DND-41 (cell line): ENCODE results near the gene VPS54.
"Not testable (repeated sequence)": the region's sequence is repeated elsewhere in the genome, so short reads cannot be mapped to it uniquely, and the experiment has no call there.

Experiments used
- ATAC-seq: fragments of 200-7000 bp; cut with Tn5 transposase; 3 replicates; pipeline ENCODE4 v1.9.1; 2021; ENCODE audit warnings: low read depth; ENCODE audit not compliant: insufficient read depth
- DNase-seq: peaks from one replicate; pipeline ENCODE4 v3.0.0-alpha.2; 2020
- H2AFZ ChIP-seq: 2 replicates; pipeline ENCODE4 v1.6.0; 2012; ENCODE audit warnings: low read depth, low read length
- H3K27ac ChIP-seq: 2 replicates; pipeline ENCODE4 v1.5.1; 2012; ENCODE audit warnings: low read length, inconsistent platforms
- H3K27me3 ChIP-seq: fragments of 200-600 bp; sonication (generic); 2 replicates; pipeline ENCODE4 v1.6.0; 2012; ENCODE audit warnings: low read length, mild to moderate bottlenecking, inconsistent platforms; ENCODE audit not compliant: insufficient read depth, poor library complexity
- H3K36me3 ChIP-seq: 2 replicates; pipeline ENCODE4 v1.5.1; 2012; ENCODE audit warnings: low read length, inconsistent platforms; ENCODE audit not compliant: insufficient read depth
- H3K4me1 ChIP-seq: 2 replicates; pipeline ENCODE4 v1.5.1; 2012; ENCODE audit warnings: mild to moderate bottlenecking, low read length; ENCODE audit not compliant: insufficient read depth
- H3K4me2 ChIP-seq: 2 replicates; pipeline ENCODE4 v1.6.0; 2012; ENCODE audit warnings: mild to moderate bottlenecking, moderate library complexity, low read length, inconsistent platforms; ENCODE audit not compliant: insufficient read depth
- H3K4me3 ChIP-seq, 2 experiments: fragments of 200-600 bp in 1 of 2; shearing (Covaris generic) in 1 of 2; 2 replicates each; pipeline ENCODE4 v1.5.1; 2012 to 2016; ENCODE audit warnings: inconsistent platforms in 2 of 2, low read length in 2 of 2, mild to moderate bottlenecking in 2 of 2, low read depth in 1 of 2, moderate library complexity in 1 of 2
- H3K79me2 ChIP-seq: 2 replicates; pipeline ENCODE4 v1.6.0; 2012; ENCODE audit warnings: low read length, inconsistent platforms; ENCODE audit not compliant: insufficient read depth
- H3K9ac ChIP-seq: 2 replicates; pipeline ENCODE4 v1.6.0; 2012; ENCODE audit warnings: low read depth, mild to moderate bottlenecking, inconsistent platforms, low read length, moderate library complexity
- H3K9me3 ChIP-seq: 2 replicates; pipeline ENCODE4 v1.5.1; 2012; ENCODE audit warnings: low read length, moderate library complexity, mild to moderate bottlenecking, inconsistent platforms; ENCODE audit not compliant: insufficient read depth, severe bottlenecking
- H4K20me1 ChIP-seq: 2 replicates; pipeline ENCODE4 v1.6.0; 2012; ENCODE audit warnings: low read length; ENCODE audit not compliant: insufficient read depth
- EZH2 ChIP-seq: IDR thresholded peaks from 3 replicates; pipeline ENCODE4 v1.6.1; 2012; ENCODE audit warnings: borderline replicate concordance, low read depth, mild to moderate bottlenecking, moderate library complexity, low read length, inconsistent platforms; ENCODE audit not compliant: severe bottlenecking
- TF ChIP-seq, protein P1 (sequence below): IDR thresholded peaks from 2 replicates; pipeline ENCODE4 v1.5.1; 2012; ENCODE audit warnings: borderline replicate concordance, low read length, moderate library complexity, mild to moderate bottlenecking; ENCODE audit not compliant: poor library complexity, severe bottlenecking; ENCODE audit errors: extremely low read depth

VPS54 gene

DNA sequence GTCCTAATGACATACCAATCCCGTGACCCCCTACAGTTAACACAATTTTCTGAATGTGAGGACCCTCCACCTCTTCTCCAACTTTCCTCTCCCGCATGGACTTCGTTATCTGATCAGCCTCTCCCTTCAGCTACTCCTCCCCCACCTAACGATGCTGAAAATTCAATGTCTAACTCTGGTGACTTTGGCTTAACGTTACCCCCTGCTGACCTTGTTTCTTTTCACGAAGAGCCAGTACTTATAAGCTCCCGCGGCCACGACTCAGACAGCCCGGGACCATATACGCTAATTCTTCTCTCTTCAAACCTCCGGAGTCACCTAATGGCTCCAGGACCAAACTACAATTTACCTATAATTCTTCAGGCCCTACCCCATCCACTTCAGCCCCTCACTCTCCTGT lies 29.2 kb downstream of the VPS54 start:
- no peak for TF ChIP-seq EZH2
- TF ChIP-seq, protein P1, sequence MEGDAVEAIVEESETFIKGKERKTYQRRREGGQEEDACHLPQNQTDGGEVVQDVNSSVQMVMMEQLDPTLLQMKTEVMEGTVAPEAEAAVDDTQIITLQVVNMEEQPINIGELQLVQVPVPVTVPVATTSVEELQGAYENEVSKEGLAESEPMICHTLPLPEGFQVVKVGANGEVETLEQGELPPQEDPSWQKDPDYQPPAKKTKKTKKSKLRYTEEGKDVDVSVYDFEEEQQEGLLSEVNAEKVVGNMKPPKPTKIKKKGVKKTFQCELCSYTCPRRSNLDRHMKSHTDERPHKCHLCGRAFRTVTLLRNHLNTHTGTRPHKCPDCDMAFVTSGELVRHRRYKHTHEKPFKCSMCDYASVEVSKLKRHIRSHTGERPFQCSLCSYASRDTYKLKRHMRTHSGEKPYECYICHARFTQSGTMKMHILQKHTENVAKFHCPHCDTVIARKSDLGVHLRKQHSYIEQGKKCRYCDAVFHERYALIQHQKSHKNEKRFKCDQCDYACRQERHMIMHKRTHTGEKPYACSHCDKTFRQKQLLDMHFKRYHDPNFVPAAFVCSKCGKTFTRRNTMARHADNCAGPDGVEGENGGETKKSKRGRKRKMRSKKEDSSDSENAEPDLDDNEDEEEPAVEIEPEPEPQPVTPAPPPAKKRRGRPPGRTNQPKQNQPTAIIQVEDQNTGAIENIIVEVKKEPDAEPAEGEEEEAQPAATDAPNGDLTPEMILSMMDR: no peak
- H2AFZ ChIP-seq: no peak overlapping the region
- H3K4me3 ChIP-seq: no peak overlapping the region
- no peak overlapping the region for H3K9ac ChIP-seq
- peaks cover 10% of the 10 kb centered on the region; the same call in 1 of the 2 replicates for H3K79me2 ChIP-seq
- no peaks in the 10 kb centered on the region for H3K27me3 ChIP-seq
- H4K20me1 ChIP-seq: no peaks in the 10 kb centered on the region; the same call in 1 of the 2 replicates
- peaks cover 18% of the 10 kb centered on the region for H3K4me1 ChIP-seq
- no peaks in the 10 kb centered on the region; the same call in 1 of the 2 replicates for H3K36me3 ChIP-seq
- H3K9me3 ChIP-seq: peaks cover 4% of the 10 kb centered on the region
- ATAC-seq (no peak), DNase-seq (no peak)
- no peak overlapping the region for H3K27ac ChIP-seq
- no peak overlapping the region for H3K4me2 ChIP-seq

DNA sequence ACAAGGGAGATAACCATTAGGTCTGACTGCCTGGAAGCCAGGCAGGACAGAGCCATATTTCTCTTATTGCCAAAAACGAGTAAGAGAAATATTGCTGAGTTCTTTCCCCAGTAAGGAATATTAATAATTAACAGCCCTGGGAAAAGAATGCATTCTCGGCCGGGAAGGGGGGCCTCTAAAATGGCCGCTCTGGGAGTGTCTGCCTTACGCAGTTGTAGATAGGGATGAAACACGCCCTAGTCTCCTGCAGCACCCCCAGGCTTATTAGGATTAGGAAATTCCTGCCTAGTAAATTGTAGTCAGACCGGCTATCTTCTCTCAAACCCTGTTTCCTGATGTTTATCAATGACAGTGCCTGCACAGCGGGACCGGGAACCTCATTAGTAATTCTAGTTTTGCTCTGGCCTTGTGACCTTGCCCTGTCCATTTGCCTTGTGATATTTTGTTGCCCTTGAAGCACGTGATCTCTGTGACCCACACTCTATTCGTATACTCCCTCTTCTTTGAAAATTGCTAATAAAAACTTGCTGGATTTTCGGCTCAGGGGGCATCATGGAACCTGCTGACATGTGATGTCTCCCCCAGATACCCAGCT lies 30.3 kb downstream of the VPS54 start:
- ATAC-seq: not testable (repeated sequence)

DNA sequence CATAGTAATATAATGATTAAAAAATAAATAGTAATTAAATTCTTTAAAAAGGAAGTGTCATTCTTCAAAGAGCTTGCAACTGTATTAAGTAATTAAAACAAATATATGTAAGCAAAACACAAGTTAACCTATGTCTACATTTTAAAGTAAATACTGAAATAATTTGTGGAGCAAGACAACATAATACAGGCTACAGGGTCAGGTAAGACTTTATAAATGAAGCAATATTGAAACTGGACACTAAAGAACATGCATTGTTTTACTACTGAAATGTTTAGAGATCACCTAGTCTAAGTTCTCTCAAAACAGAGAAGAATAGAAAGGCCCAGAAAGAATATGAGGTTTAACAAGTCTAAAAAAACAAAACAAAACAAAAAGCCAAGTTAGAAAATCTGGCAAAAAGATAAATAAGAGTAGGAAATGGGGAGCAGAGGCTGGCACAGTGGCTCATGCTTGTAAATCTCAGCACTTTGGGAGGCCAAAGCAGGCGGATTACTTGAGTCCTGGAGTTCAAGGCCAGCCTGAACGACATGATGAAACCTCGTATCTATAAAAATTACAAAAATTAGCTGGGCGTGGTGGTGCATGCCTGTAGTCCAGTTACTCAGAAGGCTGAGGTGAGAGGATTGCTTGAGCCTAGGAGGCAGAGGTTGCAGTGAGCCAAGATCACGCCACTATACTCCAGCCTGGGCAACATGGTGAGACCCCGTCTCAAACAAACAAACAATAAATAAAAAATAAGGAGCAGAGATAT lies 34.4 kb downstream of the VPS54 start:
- peaks cover 2% of the 10 kb centered on the region; the same call in 1 of the 2 replicates for H3K4me1 ChIP-seq
- no peak for ATAC-seq
- H3K27me3 ChIP-seq: no peaks in the 10 kb centered on the region
- H3K27ac ChIP-seq: no peak overlapping the region
- no peaks in the 10 kb centered on the region for H4K20me1 ChIP-seq
- H3K9ac ChIP-seq: no peak overlapping the region
- no peak overlapping the region for H3K4me2 ChIP-seq
- no peak for TF ChIP-seq EZH2
- TF ChIP-seq, protein P1: no peak
- H3K9me3 ChIP-seq: no peaks in the 10 kb centered on the region
- H3K4me3 ChIP-seq: no peak overlapping the region
- no peak overlapping the region for H2AFZ ChIP-seq
- peaks cover 2% of the 10 kb centered on the region; the same call in 1 of the 2 replicates for H3K79me2 ChIP-seq
- peaks cover 28% of the 10 kb centered on the region; the same call in 1 of the 2 replicates for H3K36me3 ChIP-seq
- DNase-seq: no peak

More for the DNA sequence above, 30.3 kb downstream of the VPS54 start:
- Histone ChIP-seq H3K4me1 (peaks cover 10% of the 10 kb centered on the region), H3K79me2 (peaks cover 12% of the 10 kb centered on the region; the same call in 1 of the 2 replicates)
- not testable (repeated sequence) for H2AFZ ChIP-seq, H3K36me3 ChIP-seq, H3K27me3 ChIP-seq, H3K9me3 ChIP-seq, H3K27ac ChIP-seq, H3K4me3 ChIP-seq, H3K9ac ChIP-seq, H4K20me1 ChIP-seq, H3K4me2 ChIP-seq, DNase-seq

DNA sequence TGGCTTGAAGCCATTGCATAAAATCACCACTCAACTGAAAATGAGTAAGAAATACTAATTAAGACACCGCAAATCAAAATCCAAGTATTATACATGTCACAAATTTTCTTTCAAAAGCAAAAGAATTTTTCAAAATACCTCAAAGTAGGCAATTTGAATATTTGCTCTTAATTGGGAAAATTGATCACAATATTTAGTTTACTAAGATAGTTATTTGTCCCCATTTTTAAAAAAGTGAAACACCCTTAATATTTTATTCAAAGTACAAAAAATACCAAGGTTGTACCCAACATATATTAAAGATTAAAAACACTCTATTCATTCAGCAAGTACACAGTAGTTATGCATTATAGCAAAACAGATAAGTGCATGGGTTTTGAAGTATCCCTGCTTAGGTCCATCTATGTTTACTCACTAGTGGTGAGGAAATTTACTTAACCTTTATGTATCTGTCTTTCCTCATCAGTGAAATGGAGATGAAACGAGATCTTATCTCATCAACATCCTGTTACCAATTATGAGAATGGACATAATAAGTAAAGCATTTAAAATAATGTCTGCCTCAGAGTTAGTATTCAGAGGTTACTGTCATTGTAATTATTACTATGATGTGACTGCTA lies 35.1 kb downstream of the VPS54 start:
- Histone ChIP-seq H3K36me3 (peaks cover 33% of the 10 kb centered on the region; the same call in 1 of the 2 replicates), H3K4me3 (no peak overlapping the region), H3K27me3 (no peaks in the 10 kb centered on the region), H3K79me2 (0 out of 2 replicates have a peak, but pooled peaks cover 2% of the 10 kb centered on the region), H4K20me1 (no peaks in the 10 kb centered on the region), H3K4me1 (peaks cover 2% of the 10 kb centered on the region; the same call in 1 of the 2 replicates), H3K27ac (no peak overlapping the region), H3K9me3 (no peaks in the 10 kb centered on the region), H3K4me2 (no peak overlapping the region), H2AFZ (no peak overlapping the region), H3K9ac (no peak overlapping the region)
- TF ChIP-seq, protein P1: no peak
- no peak for TF ChIP-seq EZH2
- DNase-seq (no peak), ATAC-seq (peak; percentile 62; the same call in 2 of the 3 replicates)
